HG02885 (cell line): ENCODE data around the gene CAMP.
A peak's percentile ranks its signal among the peaks of the same experiment; 100 is the strongest.
"Not testable (repeated sequence)": the region's sequence is repeated elsewhere in the genome, so short reads cannot be mapped to it uniquely, and the experiment has no call there.

ENCODE experiments used
- ATAC-seq: cut with Tn5 transposase; IDR thresholded peaks from one replicate; pipeline ENCODE4 v1.9.1; 2021; ENCODE audit warnings: mild to moderate bottlenecking; ENCODE audit not compliant: unreplicated experiment, poor library complexity

The CAMP gene

DNA sequence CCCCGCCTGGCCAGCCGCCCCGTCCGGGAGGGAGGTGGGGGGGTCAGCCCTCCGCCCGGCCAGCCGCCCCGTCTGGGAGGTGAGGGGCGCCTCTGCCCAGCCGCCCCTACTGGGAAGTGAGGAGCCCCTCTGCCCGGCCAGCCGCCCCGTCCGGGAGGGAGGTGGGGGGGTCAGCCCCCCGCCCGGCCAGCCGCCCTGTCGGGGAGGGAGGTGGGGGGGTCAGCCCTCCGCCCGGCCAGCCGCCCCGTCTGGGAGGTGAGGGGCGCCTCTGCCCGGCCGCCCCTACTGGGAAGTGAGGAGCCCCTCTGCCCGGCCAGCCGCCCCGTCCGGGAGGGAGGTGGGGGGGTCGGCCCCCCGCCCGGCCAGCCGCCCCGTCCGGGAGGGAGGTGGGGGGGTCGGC lies 11.5 kb upstream of the CAMP start:
- not testable (repeated sequence) for ATAC-seq

DNA sequence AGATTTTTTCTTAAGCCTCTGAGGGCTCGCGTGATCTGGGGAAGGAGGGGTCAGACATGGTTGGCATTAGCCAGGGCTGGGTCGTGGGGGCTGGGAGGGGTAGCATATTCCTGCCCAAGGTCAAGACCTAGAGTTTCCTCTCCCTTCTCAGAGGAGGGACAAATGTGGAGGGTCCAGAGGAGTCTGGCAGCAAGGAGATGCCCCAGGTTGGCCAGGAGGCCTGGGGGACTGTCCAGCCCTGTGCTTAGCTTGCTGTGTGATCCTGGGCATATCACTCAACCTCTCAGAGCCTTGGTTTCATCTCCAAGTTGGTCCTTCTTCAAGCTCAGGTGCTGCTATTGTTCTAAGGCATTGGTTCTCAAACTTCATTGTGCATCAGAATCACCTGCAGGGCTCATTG lies 9.1 kb upstream of the CAMP start:
- ATAC-seq: no peak

DNA sequence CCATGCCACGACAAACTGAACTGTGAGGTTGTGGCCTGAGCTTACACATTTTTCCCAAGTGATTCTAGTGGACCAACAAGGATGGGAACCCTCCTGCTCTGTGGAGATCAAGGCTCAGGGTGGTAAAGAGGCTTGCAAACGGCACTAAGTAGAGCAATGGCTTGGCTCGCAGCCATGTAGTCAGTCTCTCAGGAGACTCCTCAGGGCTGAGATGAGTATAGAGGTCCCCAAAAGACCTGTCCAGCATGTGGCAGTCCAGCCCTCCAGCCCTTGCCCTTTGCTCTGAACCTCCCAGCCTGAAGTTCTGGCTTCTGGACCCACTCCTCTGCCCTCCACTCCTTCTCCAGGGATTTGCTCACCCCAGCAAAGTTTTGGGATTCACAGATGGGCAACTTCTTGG lies 8.3 kb upstream of the CAMP start:
- ATAC-seq: no peak

DNA sequence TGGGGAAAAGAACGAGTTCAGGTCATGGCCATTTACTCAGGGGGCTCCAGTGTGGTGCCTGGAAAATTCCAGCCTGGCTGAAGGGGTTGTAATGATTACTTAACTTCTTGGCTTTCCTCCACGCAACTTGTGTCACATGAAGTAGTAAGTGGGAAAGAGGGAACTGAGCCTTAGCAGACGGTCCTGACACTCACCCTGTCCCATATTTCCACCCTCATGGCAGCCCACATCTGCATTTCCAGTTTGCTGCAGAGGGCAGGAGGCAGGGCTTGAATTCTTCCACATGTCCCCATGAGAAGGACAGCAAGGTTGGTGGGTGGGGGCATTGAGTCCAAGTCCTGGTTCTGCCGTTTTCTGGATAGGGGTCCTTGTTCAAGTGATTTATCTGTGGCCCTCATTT lies 7.8 kb upstream of the CAMP start:
- no peak for ATAC-seq

DNA sequence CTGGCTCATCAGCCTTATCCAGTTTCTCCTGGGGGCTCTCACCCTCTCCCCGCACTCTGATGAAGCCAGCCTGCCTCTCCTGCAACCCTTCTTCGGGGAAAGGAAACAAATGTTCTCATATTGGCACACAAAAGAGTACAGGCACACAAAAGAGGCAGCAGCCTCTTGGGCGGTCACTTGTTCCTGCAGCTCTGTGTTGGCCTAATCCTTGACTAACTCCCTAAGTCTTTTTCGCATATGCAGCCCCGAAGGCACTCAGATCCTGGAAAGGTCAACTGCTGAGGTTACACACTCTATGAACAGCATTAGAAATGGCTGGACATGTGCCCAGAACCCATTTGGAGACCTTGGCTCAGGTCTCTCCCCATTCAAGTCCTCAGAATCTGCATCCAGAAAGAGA lies 7.4 kb upstream of the CAMP start:
- ATAC-seq: no peak

DNA sequence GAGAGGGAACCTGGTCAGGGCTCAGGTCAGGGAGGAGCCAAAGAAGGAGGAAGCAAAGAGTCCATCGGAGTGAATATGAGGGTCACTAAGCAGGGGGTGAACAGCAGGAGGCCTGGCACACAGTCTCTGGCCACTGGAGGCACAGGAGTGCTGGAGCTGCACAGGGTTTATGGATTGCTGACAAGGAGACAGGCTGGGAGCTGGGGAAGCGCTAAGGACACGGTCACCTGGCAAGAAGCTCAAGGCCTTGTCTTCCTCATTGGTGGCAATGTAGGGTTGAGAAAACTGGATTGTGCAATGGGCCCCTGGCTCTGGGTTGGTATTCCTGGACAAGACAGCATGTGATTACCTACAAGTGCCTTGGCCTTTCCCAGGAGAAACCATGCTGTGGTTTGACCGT lies 5.8 kb upstream of the CAMP start:
- ATAC-seq: no peak

DNA sequence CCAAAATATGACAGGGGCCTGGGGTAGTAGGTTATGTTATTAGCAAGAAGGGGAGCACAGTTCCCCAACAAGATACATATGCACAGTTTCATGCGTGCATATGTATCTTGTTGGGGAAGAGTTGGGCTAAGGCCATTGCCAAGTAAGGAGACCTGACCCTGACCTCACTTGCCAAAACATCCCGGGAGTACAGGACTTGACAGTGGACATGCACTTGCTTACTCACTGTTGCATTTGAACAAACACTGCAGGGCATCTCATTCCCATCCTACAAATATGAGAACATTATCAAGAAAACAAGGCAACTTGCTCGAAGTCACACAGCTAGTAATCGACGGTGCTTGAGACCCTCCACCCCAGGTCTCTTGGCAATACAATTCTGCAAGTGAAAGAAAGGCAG lies 4.8 kb upstream of the CAMP start:
- no peak for ATAC-seq

DNA sequence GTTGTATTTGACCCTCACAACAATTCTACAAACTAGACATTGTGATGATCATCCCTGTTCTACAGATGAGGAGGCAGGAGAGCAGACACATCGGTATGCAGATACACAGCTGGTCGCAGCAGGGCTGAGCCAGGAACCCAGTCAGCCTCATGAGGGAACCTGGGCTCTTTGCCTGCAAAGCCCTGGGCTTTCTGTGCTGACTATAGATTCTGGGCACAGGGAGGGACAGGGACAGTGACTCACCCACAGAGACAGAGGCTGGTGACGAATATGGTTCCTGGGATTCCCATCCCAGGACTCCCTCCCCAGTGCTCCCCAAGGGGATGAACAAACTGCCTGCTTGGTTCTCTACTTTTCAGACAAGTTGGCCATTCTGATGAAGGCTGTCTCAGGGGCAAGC lies 3.8 kb upstream of the CAMP start:
- no peak for ATAC-seq

DNA sequence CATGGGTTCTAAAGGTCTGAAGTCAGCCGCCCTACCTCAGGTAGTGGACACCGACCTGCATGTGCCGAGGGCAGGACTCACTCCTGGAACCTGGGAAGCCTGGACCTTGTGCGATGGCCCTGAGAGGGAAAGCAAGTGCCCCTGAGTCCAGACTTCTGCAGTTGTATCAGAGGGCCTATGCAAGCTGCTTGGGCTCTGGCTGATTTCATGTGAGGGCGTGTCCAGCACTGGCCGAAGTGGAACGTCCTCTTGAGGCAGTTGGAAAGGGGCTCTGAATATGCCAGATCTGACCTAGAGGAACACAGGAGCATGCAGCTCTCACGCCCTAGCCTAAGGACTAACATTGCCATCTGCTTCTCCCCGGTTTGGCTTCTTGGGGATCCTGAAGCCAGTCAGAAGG lies 2.5 kb upstream of the CAMP start:
- ATAC-seq: no peak

DNA sequence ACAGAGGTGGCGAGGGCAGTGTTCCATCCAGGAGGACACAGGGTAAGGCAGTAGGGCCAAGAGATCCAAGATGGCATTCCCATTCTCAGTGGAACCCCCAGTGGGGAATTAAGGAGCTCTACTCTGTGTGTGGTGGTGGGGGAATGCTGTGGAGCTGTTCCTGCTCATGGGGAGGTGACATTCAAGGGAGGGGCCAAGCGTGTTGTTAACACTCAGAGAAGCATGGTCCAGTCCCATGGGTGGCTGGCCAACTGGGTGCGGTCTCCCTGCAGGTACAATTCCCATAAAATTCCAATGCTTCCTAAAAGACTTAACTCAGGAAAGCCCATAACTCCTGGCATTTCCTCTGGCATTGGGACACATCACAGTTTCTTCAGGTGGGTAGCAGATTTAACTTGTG lies 2.3 kb downstream of the CAMP start:
- no peak for ATAC-seq

DNA sequence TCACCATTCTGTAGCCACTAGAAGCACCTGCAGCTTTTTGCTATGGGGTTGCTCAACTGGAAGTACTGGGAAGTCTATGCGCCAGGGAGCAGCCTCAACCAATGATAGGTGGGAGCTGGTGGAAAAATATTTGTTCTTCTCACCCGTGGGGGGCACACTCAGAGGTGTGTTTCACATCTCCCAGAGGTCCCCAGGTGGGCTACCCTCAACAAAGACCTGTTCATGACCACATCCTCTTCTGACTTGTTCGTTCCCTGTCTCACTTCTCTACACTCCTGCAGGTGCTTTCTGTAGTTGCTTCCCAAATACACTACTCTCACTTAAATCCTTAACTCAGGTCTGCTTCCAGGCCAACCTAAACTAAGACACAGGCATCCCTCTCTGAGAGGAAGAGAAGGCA lies 3.6 kb downstream of the CAMP start:
- no peak for ATAC-seq

DNA sequence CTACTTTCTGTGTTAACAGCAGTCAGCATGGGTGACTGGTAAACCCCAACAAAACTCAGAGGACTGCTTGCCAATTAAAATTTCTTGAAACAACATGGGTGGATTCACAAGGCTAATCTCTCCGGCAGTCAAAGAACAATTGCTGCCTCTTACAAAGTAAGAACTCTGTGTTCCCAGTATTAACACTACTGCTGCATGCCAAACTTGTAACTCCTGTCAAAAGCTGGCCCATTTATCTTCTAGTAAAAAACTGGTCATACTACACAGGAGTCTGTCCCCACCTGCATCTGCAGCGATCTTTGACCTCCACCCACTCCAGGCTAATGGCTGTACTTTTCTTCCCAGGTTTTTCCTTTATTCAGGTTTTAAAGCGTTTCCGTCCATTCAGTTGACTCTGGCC lies 8.9 kb downstream of the CAMP start:
- no peak for ATAC-seq

DNA sequence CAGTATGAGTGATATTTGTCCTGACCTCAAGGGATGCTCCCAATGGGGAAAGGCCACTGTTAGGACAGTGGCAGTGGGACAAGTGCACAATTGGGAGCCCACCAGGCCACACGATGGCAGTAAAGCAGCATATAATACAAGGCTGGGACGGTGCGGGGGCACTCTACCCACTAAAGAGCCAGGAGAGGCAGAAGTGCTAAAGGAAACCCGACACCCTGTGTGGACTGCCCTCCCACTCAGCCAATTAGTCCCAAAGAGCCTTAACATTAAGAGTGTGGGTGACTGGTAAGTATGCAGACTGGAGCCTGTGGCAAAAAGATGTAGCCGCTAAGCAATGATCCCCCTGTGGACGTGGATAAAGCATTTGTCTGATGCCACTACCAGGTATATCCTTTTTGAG lies 9.4 kb downstream of the CAMP start:
- peak; percentile 77 for ATAC-seq

DNA sequence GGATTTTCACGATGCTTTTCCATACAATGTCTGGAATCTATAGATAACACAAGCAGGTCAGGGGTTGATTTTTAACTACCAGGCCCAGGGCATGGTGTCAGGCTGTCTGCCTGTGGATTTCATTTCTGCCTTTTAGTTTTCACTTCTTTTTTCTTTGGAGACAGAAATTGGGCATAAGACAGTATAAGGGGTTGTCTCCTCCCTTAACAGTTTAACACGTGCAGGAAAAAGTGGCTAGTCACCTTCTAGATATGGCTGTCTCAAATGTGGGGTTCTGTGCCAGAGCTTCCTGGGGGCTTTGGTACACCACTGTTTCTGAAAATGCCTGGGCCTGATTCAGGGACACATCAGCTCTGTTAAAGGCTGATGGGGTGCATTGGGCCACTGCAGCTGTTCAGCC lies 10.2 kb downstream of the CAMP start:
- no peak for ATAC-seq

DNA sequence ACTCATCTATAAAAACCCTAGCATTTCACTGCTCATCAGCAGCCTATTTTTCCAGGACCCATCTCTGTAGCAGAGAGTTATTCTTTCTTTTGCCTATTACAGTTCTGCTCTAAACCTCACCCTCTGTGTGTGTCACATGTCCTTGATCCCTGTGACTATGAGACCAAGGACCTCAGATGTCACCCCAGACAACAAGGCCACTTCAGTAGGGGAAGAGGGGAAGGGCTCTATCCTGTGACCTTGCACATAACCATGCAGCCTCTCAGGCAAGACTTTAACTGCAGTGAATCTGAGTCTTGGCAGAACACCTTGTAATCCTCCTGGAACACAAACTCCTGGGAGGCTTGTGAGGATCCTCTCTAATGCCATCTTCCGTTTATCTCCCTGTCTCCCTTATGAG lies 13.2 kb downstream of the CAMP start:
- no peak for ATAC-seq

DNA sequence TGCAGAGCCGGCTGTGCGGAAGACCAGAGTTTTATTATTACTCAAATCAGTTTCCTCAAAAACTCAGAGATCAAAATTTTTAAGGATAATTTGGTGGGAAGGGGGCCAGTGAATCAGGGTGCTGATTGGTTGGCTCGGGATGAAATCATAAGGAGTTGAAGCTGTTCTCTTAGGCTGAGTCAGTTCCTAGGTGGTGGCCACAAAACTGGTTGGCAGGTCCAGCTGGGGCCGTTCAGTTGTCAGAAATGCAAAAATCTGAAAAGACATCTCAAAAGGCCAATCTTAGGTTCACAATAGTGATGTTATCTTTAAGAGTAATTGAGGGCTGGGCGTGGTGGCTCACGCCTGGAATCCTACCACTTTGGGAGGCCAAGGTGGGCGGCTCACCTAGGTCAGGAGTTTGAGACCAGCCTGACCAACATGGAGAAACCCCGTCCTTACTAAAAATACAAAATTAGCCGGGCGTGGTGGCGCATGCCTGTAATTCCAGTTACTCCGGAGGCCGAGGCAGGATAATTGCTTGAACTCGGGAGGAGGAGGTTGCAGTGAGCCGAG lies 15.3 kb downstream of the CAMP start:
- no peak for ATAC-seq

DNA sequence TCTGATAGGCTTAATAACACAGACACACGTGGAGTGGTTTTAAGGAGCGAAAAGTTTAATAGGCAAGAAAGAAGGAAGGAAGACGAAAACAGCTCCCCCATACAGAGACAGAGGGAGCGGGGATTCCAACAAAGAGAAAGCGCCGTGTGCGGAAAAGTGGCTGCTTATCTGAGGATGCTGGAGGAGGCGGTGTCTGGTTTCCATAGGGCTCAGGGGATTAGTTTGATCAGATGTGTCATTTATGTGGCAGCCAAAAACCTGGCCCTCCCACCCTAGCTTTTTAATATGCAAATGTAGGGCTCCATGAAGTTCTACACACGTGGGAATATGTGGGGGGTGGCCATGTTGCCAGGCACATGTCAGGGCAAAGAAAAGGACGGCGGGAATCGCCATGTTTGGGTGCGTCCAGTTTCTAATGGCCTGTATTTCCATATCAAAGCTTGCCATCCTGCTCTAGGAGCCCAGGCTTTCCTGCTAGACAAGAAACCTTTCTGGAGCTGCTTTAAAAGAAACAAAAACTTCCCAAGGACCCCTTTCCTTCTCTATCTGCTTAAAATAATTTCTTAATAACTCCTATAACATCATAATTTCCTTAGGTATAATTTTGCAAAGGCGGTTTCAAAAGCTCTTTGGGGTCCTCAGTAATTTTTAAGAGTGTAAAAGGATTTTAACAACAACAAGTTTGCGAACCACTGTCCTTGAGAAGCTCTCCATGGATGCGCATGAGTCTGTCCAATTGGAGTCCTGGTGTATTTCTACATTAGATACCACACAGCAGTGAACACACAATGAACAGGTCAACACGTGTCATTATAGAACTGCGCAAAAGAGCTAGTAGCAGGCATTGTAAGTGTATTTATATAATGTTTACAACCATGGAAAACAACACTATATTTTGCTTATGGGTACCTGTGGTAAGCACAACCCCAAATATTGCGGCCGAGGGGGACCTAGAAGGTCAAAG lies 17.0 kb downstream of the CAMP start:
- no peak for ATAC-seq

DNA sequence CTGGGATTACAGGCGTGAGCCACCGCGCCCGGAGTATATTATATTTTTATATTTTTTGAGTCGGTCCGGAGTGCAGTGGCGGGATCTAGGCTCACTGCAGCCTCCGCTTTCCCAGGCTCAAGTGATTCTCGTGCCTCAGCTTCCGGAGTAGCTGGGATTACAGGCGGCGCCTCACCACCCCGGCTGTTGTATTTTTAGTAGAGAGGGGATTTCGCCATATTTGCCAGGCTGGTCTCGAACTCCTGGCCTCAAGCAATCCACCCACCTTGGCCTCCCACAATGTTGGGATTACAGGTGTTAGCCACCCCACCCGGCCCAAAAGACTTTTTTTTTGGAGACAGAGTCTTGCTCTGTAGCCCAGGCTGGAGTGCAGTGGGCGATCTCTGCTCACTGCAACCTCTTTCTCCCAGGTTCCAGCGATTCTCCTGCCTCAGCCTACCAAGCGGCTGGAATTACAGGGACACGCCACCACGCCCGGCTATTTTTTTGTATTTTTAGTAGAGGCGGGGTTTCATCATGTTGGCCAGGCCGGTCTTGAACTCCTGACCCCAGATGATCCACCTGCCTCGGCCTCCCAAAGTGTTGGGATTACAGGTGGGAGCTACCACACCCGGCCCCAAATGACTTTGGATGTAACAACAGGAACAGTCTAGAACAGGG lies 18.6 kb downstream of the CAMP start:
- ATAC-seq: no peak

DNA sequence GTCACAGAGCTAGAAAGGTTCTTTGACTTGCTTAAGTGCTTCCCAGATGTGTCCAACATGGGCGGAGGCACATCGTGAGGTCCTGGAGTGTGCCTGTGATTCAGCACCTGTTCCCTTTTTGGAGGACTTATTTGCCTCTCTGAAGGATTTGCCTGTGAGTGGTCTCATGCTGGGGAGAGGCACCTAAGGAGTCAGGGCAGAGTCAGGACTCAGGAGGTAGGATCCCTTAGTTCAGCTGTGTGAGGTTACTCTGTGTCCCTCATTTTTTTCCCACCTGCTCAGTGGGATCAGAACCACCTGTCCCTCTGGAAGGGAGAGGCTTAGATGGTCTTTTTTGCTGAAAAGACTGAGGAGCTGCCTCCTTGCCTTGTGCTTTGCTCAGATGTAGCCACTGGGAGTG lies 20.6 kb downstream of the CAMP start:
- ATAC-seq: no peak

DNA sequence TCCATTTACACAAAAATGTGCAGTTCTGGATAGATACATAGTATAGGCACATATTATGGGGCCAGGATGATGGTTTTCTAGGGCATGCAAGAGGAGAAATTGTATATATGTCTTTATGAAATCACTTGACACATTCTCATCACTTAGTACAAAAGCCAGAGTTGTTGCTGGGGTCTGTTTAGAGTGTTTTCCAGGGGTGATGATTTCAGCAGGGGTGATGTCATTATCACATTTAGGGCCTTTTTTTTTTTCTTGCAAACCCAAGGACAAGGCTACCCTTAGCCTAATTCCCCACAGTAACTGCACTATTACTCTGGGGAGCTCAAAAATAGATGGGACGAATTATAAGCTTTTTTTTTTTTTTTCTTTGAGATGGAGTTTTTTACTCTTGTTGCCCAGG lies 21.2 kb downstream of the CAMP start:
- ATAC-seq: no peak

DNA sequence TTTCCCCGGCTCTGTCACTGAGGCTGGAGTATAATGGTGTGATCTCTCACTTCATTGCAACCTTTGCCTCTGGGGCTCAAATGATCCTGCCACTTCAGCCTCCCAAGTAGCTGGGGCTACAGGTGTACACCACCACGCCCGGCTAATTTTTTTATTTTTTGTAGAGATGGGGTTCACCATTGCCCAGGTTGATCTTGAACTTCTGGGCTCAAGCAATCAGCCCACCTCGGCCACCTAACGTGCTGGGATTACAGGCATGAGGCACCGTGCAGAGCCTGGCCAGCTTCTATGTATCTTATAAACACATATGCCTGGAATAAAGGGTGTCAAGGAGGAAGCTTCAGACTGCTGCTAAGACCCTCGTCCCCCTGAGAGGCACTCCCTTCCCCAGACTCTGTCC lies 21.8 kb downstream of the CAMP start:
- ATAC-seq: no peak

DNA sequence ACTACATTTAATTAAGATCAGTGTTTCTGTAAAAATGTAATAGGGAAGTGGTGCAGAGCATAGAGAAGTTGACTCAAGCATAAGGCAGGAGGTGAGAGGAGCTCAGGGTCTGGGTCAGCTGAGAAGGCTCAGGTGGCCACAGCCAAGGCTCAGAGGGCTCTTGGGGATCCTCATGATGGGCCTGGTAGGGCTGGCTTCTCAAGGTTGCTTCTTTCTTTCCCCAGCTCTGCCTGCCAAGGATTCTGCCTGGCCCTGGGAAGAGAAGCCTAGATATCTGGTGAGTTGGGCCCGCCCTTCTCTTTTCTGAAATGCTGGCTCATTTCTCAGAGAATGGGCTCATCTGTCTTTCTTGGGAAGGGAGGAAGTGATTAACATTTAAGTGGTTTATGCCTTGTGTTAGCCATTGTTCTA lies 24.1 kb downstream of the CAMP start:
- no peak for ATAC-seq
